Natural killer cell (primary cell): ENCODE results near the gene R3HDML. TPM values are rescaled to one million over a fixed set of nuclear protein-coding genes. Genes with fewer than 3 reads are reported as not detected.

Source experiments
- ATAC-seq, 3 donors: fragments of 150-1000 bp in 2 of 3; fragments of 200-7000 bp in 1 of 3; cut with Tn5 transposase; 1 replicate in 1 of 3; 2 replicates in 2 of 3; pipeline ENCODE4 v1.10.0; 2021; ENCODE audit warnings: mild to moderate bottlenecking in 2 of 3, moderate library complexity in 2 of 3
- DNase-seq, 2 donors: peaks; one replicate each; pipeline versions ENCODE4 v3.0.0 to v3.0.0-alpha.2; 2013 to 2021; ENCODE audit warnings: mixed read lengths in 1 of 2
- H3K27ac ChIP-seq: one replicate; pipeline ENCODE4 v1.5.1; 2013; ENCODE audit warnings: mild to moderate bottlenecking, low read length
- H3K27me3 ChIP-seq: one replicate; pipeline ENCODE4 v1.6.1; 2013; ENCODE audit warnings: low read length; ENCODE audit not compliant: control insufficient read depth, insufficient read depth
- H3K36me3 ChIP-seq: one replicate; pipeline ENCODE4 v1.6.1; 2013; ENCODE audit warnings: low read length; ENCODE audit not compliant: control insufficient read depth, insufficient read depth
- H3K4me1 ChIP-seq: one replicate; pipeline ENCODE4 v1.6.1; 2013; ENCODE audit warnings: low read length; ENCODE audit not compliant: control insufficient read depth, insufficient read depth
- H3K4me3 ChIP-seq: one replicate; pipeline ENCODE4 v1.5.1; 2013; ENCODE audit warnings: low read length
- H3K9me3 ChIP-seq: one replicate; pipeline ENCODE4 v1.6.1; 2013; ENCODE audit warnings: low read length; ENCODE audit not compliant: control insufficient read depth, insufficient read depth
- H3K27ac Mint-ChIP-seq, 2 donors: one replicate each; pipeline ENCODE4 v1.8.0; 2022; ENCODE audit warnings: mild to moderate bottlenecking in 2 of 2, mixed read lengths in 2 of 2, moderate library complexity in 1 of 2
- H3K27me3 Mint-ChIP-seq, 2 donors: one replicate each; pipeline ENCODE4 v1.8.0; 2022; ENCODE audit warnings: low read depth in 2 of 2, mixed read lengths in 2 of 2
- H3K36me3 Mint-ChIP-seq: one replicate; pipeline ENCODE4 v1.8.0; 2022; ENCODE audit warnings: mixed read lengths
- H3K4me1 Mint-ChIP-seq, 2 donors: one replicate each; pipeline ENCODE4 v1.8.0; 2022; ENCODE audit warnings: mixed read lengths in 2 of 2
- H3K4me3 Mint-ChIP-seq: one replicate; pipeline ENCODE4 v1.8.0; 2022; ENCODE audit warnings: mild to moderate bottlenecking, moderate library complexity, mixed read lengths
- H3K9me3 Mint-ChIP-seq, 2 donors: one replicate each; pipeline ENCODE4 v1.8.0; 2022; ENCODE audit warnings: mixed read lengths in 2 of 2
- WGBS: methylation state at CpG from one replicate; pipeline ENCODE4 v1.1.7; 2013; ENCODE audit warnings: missing lambda C conversion rate; ENCODE audit not compliant: insufficient coverage; 5-methylcytosine and 5-hydroxymethylcytosine counted together
- intact Hi-C: fragments of 100-400 bp; cut with micrococcal nuclease; formaldehyde crosslinking; loops from one replicate; pipeline ENCODE4 v1.14.2; 2022
- total RNA-seq, 4 donors: library from RNA; stranded (reverse); fragments of 120-200 nt in 1 of 4; gene quantifications; one replicate each; pipeline versions ENCODE4 v1.2.3 to v1.2.4, GENCODE V29; 2013 to 2022
- TF ChIP-seq, protein P1 (sequence below): fragments of 200-600 bp; IDR thresholded peaks from one replicate; pipeline ENCODE4 v1.8.0; 2022; ENCODE audit warnings: antibody characterized with exemption

Gene R3HDML
- total RNA-seq, 3 donors from 2014 or later (not counting 1 experiment from before 2014, with no cell fraction given) = not detected

DNA sequence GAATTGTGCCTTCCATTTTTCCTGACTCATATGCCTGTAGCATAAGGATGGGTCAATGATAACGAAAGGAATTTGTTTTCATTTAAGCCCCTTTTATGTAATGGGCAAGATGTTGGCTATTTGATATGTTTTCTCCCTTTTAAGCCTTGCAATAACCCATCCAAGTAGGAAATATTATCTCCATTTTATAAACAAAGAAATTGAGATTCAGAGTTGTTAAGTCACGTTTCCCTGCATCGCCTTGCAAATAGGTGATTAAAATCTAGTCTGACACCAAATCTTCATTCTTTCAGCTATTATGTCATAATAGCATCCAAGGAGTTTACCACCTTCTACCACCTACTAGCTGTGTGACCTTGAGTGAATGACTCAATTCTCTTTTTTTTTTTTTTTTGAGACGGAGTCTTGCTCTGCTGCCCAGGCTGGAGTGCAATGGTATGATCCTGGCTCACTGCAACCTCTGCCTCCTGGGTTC, 25.7 kb downstream of the R3HDML start:
- no peaks in the 10 kb centered on the region for H3K4me1 ChIP-seq
- no peak overlapping the region for H3K4me3 Mint-ChIP-seq
- H3K4me1 Mint-ChIP-seq = no peaks in the 10 kb centered on the region
- H3K27me3 ChIP-seq = no peaks in the 10 kb centered on the region
- no peak for DNase-seq
- H3K36me3 ChIP-seq = no peaks in the 10 kb centered on the region
- no peak overlapping the region for H3K4me3 ChIP-seq
- no peaks in the 10 kb centered on the region for H3K9me3 ChIP-seq
- no peak overlapping the region for H3K27ac ChIP-seq
- no peaks in the 10 kb centered on the region for H3K9me3 Mint-ChIP-seq
- no peaks in the 10 kb centered on the region for H3K36me3 Mint-ChIP-seq
- intact Hi-C loops = no loop called here
- 92% methylated on average over 3 of the region's 4 CpGs for WGBS
- peaks cover 7 to 11% of the 10 kb centered on the region in 2 donors for H3K27me3 Mint-ChIP-seq
- no peak overlapping the region for H3K27ac Mint-ChIP-seq
- ATAC-seq = no peak
- TF ChIP-seq, protein P1, sequence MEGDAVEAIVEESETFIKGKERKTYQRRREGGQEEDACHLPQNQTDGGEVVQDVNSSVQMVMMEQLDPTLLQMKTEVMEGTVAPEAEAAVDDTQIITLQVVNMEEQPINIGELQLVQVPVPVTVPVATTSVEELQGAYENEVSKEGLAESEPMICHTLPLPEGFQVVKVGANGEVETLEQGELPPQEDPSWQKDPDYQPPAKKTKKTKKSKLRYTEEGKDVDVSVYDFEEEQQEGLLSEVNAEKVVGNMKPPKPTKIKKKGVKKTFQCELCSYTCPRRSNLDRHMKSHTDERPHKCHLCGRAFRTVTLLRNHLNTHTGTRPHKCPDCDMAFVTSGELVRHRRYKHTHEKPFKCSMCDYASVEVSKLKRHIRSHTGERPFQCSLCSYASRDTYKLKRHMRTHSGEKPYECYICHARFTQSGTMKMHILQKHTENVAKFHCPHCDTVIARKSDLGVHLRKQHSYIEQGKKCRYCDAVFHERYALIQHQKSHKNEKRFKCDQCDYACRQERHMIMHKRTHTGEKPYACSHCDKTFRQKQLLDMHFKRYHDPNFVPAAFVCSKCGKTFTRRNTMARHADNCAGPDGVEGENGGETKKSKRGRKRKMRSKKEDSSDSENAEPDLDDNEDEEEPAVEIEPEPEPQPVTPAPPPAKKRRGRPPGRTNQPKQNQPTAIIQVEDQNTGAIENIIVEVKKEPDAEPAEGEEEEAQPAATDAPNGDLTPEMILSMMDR = no peak

DNA sequence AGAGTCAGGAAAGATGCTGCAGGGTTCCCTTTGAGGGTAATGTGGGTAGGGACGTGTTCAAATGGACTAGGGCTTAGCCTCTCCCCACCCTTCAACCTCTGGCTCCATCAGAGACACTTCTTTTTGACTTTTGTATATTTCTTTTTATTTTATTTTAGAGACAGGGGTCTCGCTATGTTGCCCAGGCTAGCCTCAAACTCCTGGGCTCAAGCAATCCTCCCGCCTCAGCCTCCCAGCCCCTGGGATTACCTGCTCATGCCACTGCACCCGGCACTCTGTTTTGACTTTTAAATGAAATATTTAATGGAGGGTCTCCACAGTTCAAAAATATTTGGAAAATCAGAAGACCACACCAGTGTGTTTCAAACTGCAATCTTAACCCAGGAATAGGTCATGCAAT, 27.2 kb downstream of the R3HDML start:
- Histone ChIP-seq H3K27ac (no peak overlapping the region), H3K4me1 (no peaks in the 10 kb centered on the region), H3K27me3 (no peaks in the 10 kb centered on the region), H3K4me3 (no peak overlapping the region), H3K36me3 (no peaks in the 10 kb centered on the region), H3K9me3 (no peaks in the 10 kb centered on the region)
- H3K27me3 Mint-ChIP-seq = peaks cover 7 to 8% of the 10 kb centered on the region in 2 donors
- intact Hi-C loops = no loop called here
- no peak for DNase-seq
- no peaks in the 10 kb centered on the region for H3K36me3 Mint-ChIP-seq
- H3K9me3 Mint-ChIP-seq = no peaks in the 10 kb centered on the region
- no peak for ATAC-seq
- TF ChIP-seq, protein P1 = no peak
- no peaks in the 10 kb centered on the region for H3K4me1 Mint-ChIP-seq
- H3K4me3 Mint-ChIP-seq = no peak overlapping the region
- H3K27ac Mint-ChIP-seq = no peak overlapping the region
- WGBS = 100% methylated on average over 2 of the region's 4 CpGs

DNA sequence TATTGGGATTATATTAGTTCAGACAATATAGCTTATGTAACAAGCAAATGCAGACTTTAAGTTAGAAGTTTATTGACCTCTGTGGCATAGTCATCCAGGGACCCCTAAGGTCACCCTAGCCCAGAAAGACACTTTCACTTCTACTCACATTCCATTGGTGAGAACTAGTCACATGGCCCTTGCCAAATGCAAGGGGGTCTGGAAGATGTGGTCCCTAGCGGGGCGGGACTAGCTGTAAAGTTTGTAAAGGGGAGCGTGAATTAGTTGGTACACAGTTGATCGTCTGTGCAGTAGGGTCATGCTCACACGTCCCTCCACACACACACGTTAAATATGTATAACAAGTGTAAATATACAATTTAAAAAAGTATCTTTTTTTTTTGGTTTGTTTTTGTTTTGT, 27.9 kb downstream of the R3HDML start:
- Mint-ChIP-seq H3K9me3 (no peaks in the 10 kb centered on the region), H3K4me1 (no peaks in the 10 kb centered on the region), H3K36me3 (no peaks in the 10 kb centered on the region), H3K27ac (no peak overlapping the region), H3K27me3 (peaks cover 6 to 7% of the 10 kb centered on the region in 2 donors), H3K4me3 (no peak overlapping the region)
- H3K36me3 ChIP-seq = no peaks in the 10 kb centered on the region
- TF ChIP-seq, protein P1 = no peak
- intact Hi-C loops = no loop called here
- no peaks in the 10 kb centered on the region for H3K9me3 ChIP-seq
- no peak for DNase-seq
- 87% methylated on average over 3 of the region's 6 CpGs for WGBS
- H3K27me3 ChIP-seq = no peaks in the 10 kb centered on the region
- ATAC-seq = no peak
- H3K27ac ChIP-seq = no peak overlapping the region
- no peaks in the 10 kb centered on the region for H3K4me1 ChIP-seq
- no peak overlapping the region for H3K4me3 ChIP-seq

DNA sequence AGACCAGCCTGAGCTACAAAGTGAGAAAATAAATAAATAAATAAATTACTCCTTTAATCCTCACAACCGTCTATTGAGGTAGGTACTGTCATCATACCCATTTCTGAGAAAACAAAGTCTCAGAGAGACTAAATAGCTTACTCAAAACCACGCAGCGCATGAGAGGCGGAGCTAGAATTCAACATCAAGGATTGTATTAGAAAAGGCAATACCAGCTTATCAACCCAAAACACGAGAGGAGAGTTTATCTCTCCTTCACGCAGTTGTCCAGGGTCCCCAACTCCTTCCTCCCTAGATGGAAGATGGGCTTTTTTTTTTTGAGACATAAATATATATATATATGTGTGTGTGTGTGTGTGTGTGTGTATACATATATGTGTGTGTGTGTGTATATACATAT, 30.9 kb downstream of the R3HDML start:
- no peak overlapping the region for H3K27ac ChIP-seq

More for the DNA sequence above, 30.9 kb downstream of the R3HDML start:
- no peak overlapping the region for H3K4me3 ChIP-seq
- H3K4me1 Mint-ChIP-seq = no peaks in the 10 kb centered on the region
- H3K27ac Mint-ChIP-seq = no peak overlapping the region
- no peak overlapping the region for H3K4me3 Mint-ChIP-seq
- no peak for ATAC-seq
- 86% methylated on average over 4 of the region's 6 CpGs for WGBS
- H3K9me3 Mint-ChIP-seq = no peaks in the 10 kb centered on the region
- H3K27me3 Mint-ChIP-seq = peaks cover 3 to 6% of the 10 kb centered on the region in 2 donors
- TF ChIP-seq, protein P1 = no peak
- DNase-seq = no peak
- no peaks in the 10 kb centered on the region for H3K36me3 ChIP-seq
- H3K4me1 ChIP-seq = no peaks in the 10 kb centered on the region
- intact Hi-C loops = no loop called here
- no peaks in the 10 kb centered on the region for H3K36me3 Mint-ChIP-seq
- no peaks in the 10 kb centered on the region for H3K9me3 ChIP-seq
- H3K27me3 ChIP-seq = no peaks in the 10 kb centered on the region
